Endodermal cell (in vitro differentiated cells): Measurements from ENCODE around the gene ADH1B. TPM values are rescaled to one million over a fixed set of nuclear protein-coding genes. Genes with fewer than 3 reads are reported as not detected.

Experiments used
- DNase-seq: peaks from one replicate; pipeline ENCODE4 v3.0.0-alpha.2; 2017
- H3K27ac ChIP-seq: 2 replicates; pipeline ENCODE4 v1.5.1; 2013; ENCODE audit warnings: mild to moderate bottlenecking, low read depth, low read length, moderate library complexity
- H3K27me3 ChIP-seq: 2 replicates; pipeline ENCODE4 v1.6.1; 2013; ENCODE audit warnings: mild to moderate bottlenecking, low read length, moderate library complexity; ENCODE audit not compliant: insufficient read depth, control insufficient read depth, poor library complexity, severe bottlenecking
- H3K36me3 ChIP-seq: 2 replicates; pipeline ENCODE4 v1.7.0; 2013; ENCODE audit warnings: mild to moderate bottlenecking, low read length, moderate library complexity; ENCODE audit not compliant: control insufficient read depth, insufficient read depth
- H3K4me1 ChIP-seq: one replicate; pipeline ENCODE4 v1.7.0; 2013; ENCODE audit warnings: low read length; ENCODE audit not compliant: control insufficient read depth, insufficient read depth
- H3K4me3 ChIP-seq: 2 replicates; pipeline ENCODE4 v1.5.1; 2013; ENCODE audit warnings: mild to moderate bottlenecking, low read length, moderate library complexity
- H3K9ac ChIP-seq: 2 replicates; pipeline ENCODE4 v1.6.1; 2013; ENCODE audit warnings: mild to moderate bottlenecking, low read length, moderate library complexity; ENCODE audit not compliant: poor library complexity, severe bottlenecking; ENCODE audit errors: extremely low read depth
- H3K9me3 ChIP-seq: 2 replicates; pipeline ENCODE4 v1.6.1; 2013; ENCODE audit warnings: mild to moderate bottlenecking, low read length, moderate library complexity; ENCODE audit not compliant: control insufficient read depth
- H3K27ac Mint-ChIP-seq: 2 replicates; pipeline ENCODE4 v1.8.0; 2020; ENCODE audit warnings: mixed read lengths
- H3K27me3 Mint-ChIP-seq: 2 replicates; pipeline ENCODE4 v1.8.0; 2021; ENCODE audit warnings: mild to moderate bottlenecking, mixed read lengths; ENCODE audit not compliant: insufficient read depth
- H3K36me3 Mint-ChIP-seq: 2 replicates; pipeline ENCODE4 v1.8.0; 2020; ENCODE audit warnings: low read depth, mixed read lengths
- H3K4me1 Mint-ChIP-seq: 2 replicates; pipeline ENCODE4 v1.8.0; 2020; ENCODE audit warnings: mixed read lengths
- H3K4me3 Mint-ChIP-seq: 2 replicates; pipeline ENCODE4 v1.8.0; 2020; ENCODE audit warnings: mild to moderate bottlenecking, moderate library complexity, mixed read lengths
- H3K9me3 Mint-ChIP-seq: 2 replicates; pipeline ENCODE4 v1.8.0; 2020; ENCODE audit warnings: mild to moderate bottlenecking, mixed read lengths
- CTCF ChIP-seq: fragments of 200-600 bp; sonication (generic); conservative IDR thresholded peaks from 2 replicates; pipeline ENCODE4 v1.5.0; 2021; ENCODE audit warnings: antibody characterized with exemption, mild to moderate bottlenecking
- WGBS, 2 experiments: methylation state at CpG; one replicate each; pipeline versions ENCODE4 v1.1.5 to v1.1.7; 2013; ENCODE audit warnings: missing lambda C conversion rate in 2 of 2, mixed read lengths in 1 of 2; ENCODE audit not compliant: insufficient coverage in 1 of 2, insufficient read length in 1 of 2; 5-methylcytosine and 5-hydroxymethylcytosine counted together
- total RNA-seq, 2 donors: library from RNA; stranded (reverse); fragmentation: NEBNext Ultra II Directional in 1 of 2; extraction: Animal tissue kit (Norgen Biotek cat#: 25700) in 1 of 2; gene quantifications; 2 replicates in 1 of 2; 3 replicates in 1 of 2; pipeline ENCODE4 v1.2.1, GENCODE V29; 2021

The ADH1B gene
- total RNA-seq, 2 donors from 2014 or later, result not detected

- no peaks in the 10 kb centered on the region for H3K36me3 Mint-ChIP-seq
- Histone ChIP-seq H3K27ac (no peak overlapping the region), H3K4me1 (no peaks in the 10 kb centered on the region), H3K9ac (no peak overlapping the region), H3K36me3 (no peaks in the 10 kb centered on the region), H3K27me3 (no peaks in the 10 kb centered on the region), H3K9me3 (no peaks in the 10 kb centered on the region), H3K4me3 (no peak overlapping the region)
- no peak for TF ChIP-seq CTCF
- no peaks in the 10 kb centered on the region for H3K27me3 Mint-ChIP-seq
- H3K4me3 Mint-ChIP-seq, result no peak overlapping the region
- no peak overlapping the region for H3K27ac Mint-ChIP-seq
- DNase-seq, result no peak
- no peaks in the 10 kb centered on the region for H3K4me1 Mint-ChIP-seq
- no peaks in the 10 kb centered on the region for H3K9me3 Mint-ChIP-seq
These were observed 35.8 kb downstream of the ADH1B start for GRCh38 chr4:99285387-99285786.

- no peak overlapping the region for H3K4me3 ChIP-seq
- H3K27ac ChIP-seq, result no peak overlapping the region
- no peaks in the 10 kb centered on the region for H3K9me3 Mint-ChIP-seq
- H3K4me3 Mint-ChIP-seq, result no peak overlapping the region
- no peak overlapping the region for H3K27ac Mint-ChIP-seq
- WGBS, 2 experiments, result 89 to 100% methylated on average over 2 of the region's 2 CpGs
- H3K27me3 ChIP-seq, result no peaks in the 10 kb centered on the region
- no peaks in the 10 kb centered on the region for H3K4me1 ChIP-seq
- no peaks in the 10 kb centered on the region for H3K9me3 ChIP-seq
- no peaks in the 10 kb centered on the region for H3K27me3 Mint-ChIP-seq
- H3K36me3 Mint-ChIP-seq, result no peaks in the 10 kb centered on the region
- H3K4me1 Mint-ChIP-seq, result no peaks in the 10 kb centered on the region
- H3K9ac ChIP-seq, result no peak overlapping the region
- no peak for DNase-seq
- H3K36me3 ChIP-seq, result no peaks in the 10 kb centered on the region
- TF ChIP-seq CTCF, result no peak
These were observed 38.5 kb downstream of the ADH1B start for GRCh38 chr4:99282731-99283130.

GRCh38 chr4:99281261-99281660 lies 39.9 kb downstream of the ADH1B start:
- Histone ChIP-seq H3K9ac (no peak overlapping the region), H3K4me1 (no peaks in the 10 kb centered on the region), H3K36me3 (no peaks in the 10 kb centered on the region), H3K9me3 (no peaks in the 10 kb centered on the region), H3K4me3 (no peak overlapping the region), H3K27me3 (no peaks in the 10 kb centered on the region), H3K27ac (no peak overlapping the region)
- Mint-ChIP-seq H3K27me3 (no peaks in the 10 kb centered on the region), H3K4me1 (no peaks in the 10 kb centered on the region), H3K4me3 (no peak overlapping the region), H3K9me3 (no peaks in the 10 kb centered on the region), H3K36me3 (no peaks in the 10 kb centered on the region), H3K27ac (no peak overlapping the region)
- TF ChIP-seq CTCF, result no peak
- DNase-seq, result no peak
- WGBS, 2 experiments, result 96 to 97% methylated on average over 4 to 5 of the region's 5 CpGs
